SK-MEL-5 (cell line): ENCODE results near the gene C1orf115. TPM values are rescaled to one million over a fixed set of nuclear protein-coding genes. Genes with fewer than 3 reads are reported as not detected.
A peak's percentile ranks its signal among the peaks of the same experiment; 100 is the strongest.
"Not testable (repeated sequence)": the region's sequence is repeated elsewhere in the genome, so short reads cannot be mapped to it uniquely, and the experiment has no call there.

ENCODE experiments used
- DNase-seq: peaks from one replicate; pipeline ENCODE4 v3.0.0-alpha.2; 2016; ENCODE audit warnings: low read depth, low spot score
- in situ Hi-C: cut with HindIII; loops from 2 replicates; pipeline ENCODE4 v1.10.0; 2016; ENCODE audit warnings: low sequenced_read_pairs, high pct_unique_total_duplicates, low pct_unique_long_range_greater_than_20kb
- polyA plus RNA-seq, 2 experiments: library from polyadenylated mRNA; depleted of rRNA; stranded (reverse); fragments of >200 nt; gene quantifications; 2 replicates each; pipeline ENCODE4 v1.2.3, GENCODE V29; 2015
- total RNA-seq: library from RNA; depleted of rRNA; stranded (reverse); fragments of >200 nt; shearing (Covaris generic); gene quantifications from 2 replicates; pipeline ENCODE4 v1.2.3, GENCODE V29; 2014; rRNA removed

The C1orf115 gene
- total RNA-seq: 10.3 and 11.8 TPM in 2 replicates
- 10.6 and 13.1 TPM in 2 replicates for polyA plus RNA-seq (2015; cell fraction: cytosol; rRNA removed)
- 1.9 and 3.2 TPM in 2 replicates for polyA plus RNA-seq (2015; cell fraction: nucleus; rRNA removed)

- in situ Hi-C loops: no loop called here
- peak; percentile 67 for DNase-seq
Observed at GRCh38 chr1:220690140-220691052, at the start of gene C1orf115. Gene C1orf115, plus strand, starts transcription at chr1:220690363. Its CDS starts 40 bp downstream, at chr1:220690403.

GRCh38 chr1:220642285-220642684, 47.9 kb upstream of the C1orf115 start:
- DNase-seq: no peak
- in situ Hi-C loops: no loop called here

GRCh38 chr1:220652995-220653394, 37.2 kb upstream of the C1orf115 start:
- no peak for DNase-seq
- in situ Hi-C loops: no loop called here

- in situ Hi-C loops: no loop called here
- DNase-seq: no peak
Observed at GRCh38 chr1:220655509-220655908, 34.7 kb upstream of the C1orf115 start.

- in situ Hi-C loops: no loop called here
- DNase-seq: no peak
Observed at GRCh38 chr1:220655961-220656740, 34.0 kb upstream of the C1orf115 start.

GRCh38 chr1:220666349-220666748, 23.8 kb upstream of the C1orf115 start:
- no peak for DNase-seq
- in situ Hi-C loops: no loop called here

- no peak for DNase-seq
- in situ Hi-C loops: no loop called here
Observed at GRCh38 chr1:220669005-220669404, 21.2 kb upstream of the C1orf115 start.

- in situ Hi-C loops: no loop called here
- DNase-seq: no peak
Observed at GRCh38 chr1:220670365-220670764, 19.8 kb upstream of the C1orf115 start.

GRCh38 chr1:220673921-220674320, 16.2 kb upstream of the C1orf115 start:
- DNase-seq: no peak
- in situ Hi-C loops: no loop called here

GRCh38 chr1:220677251-220677650, 12.9 kb upstream of the C1orf115 start:
- no peak for DNase-seq
- in situ Hi-C loops: no loop called here

GRCh38 chr1:220680085-220680687, 10.0 kb upstream of the C1orf115 start:
- DNase-seq: peak; percentile 64
- in situ Hi-C loops: no loop called here

GRCh38 chr1:220681220-220681880, 8.8 kb upstream of the C1orf115 start:
- in situ Hi-C loops: no loop called here
- DNase-seq: no peak

- in situ Hi-C loops: no loop called here
- DNase-seq: no peak
Observed at GRCh38 chr1:220682901-220683576, 7.1 kb upstream of the C1orf115 start.

GRCh38 chr1:220683716-220684115, 6.4 kb upstream of the C1orf115 start:
- DNase-seq, in situ Hi-C loops: not testable (repeated sequence)

GRCh38 chr1:220684890-220685289, 5.3 kb upstream of the C1orf115 start:
- in situ Hi-C loops: no loop called here
- no peak for DNase-seq

- peak; percentile 40 for DNase-seq
- in situ Hi-C loops: no loop called here
Observed at GRCh38 chr1:220685879-220686278, 4.3 kb upstream of the C1orf115 start.

- DNase-seq: no peak
- in situ Hi-C loops: no loop called here
Observed at GRCh38 chr1:220687809-220688208, 2.4 kb upstream of the C1orf115 start.
